HCT116 (cell line): ENCODE results near the gene HEPACAM2. TPM values are rescaled to one million over a fixed set of nuclear protein-coding genes. Genes with fewer than 3 reads are reported as not detected.

Source experiments
- ATAC-seq: fragments of 200-7000 bp; cut with Tn5 transposase; 2 replicates; pipeline ENCODE4 v1.9.1; 2020; ENCODE audit warnings: mild to moderate bottlenecking, moderate library complexity
- BruUV-seq: library from RNA; stranded (reverse); fragments of 400-500 nt; replicated peaks from 2 replicates; lab custom pipeline; 2021; lab: Mats Ljungman, UMichigan
- CTCF ChIA-PET: fragments of 300-600 bp; sonication (Branson Sonifier 250); formaldehyde crosslinking; loops from one replicate; lab custom pipeline; 2021; ENCODE audit warnings: antibody characterized with exemption; lab: Charles Lee
- POLR2A ChIA-PET: fragments of 300-600, 350-600 bp; sonication (Branson Sonifier 250); formaldehyde crosslinking; loops from one replicate; lab custom pipeline; 2021; ENCODE audit warnings: antibody characterized with exemption; lab: Charles Lee
- RAD21 ChIA-PET, 2 experiments: fragments of 300-600 bp; sonication (Branson Sonifier 250); formaldehyde crosslinking; loops; one replicate each; lab custom pipeline; 2023; ENCODE audit warnings: low total read pairs in 2 of 2; ENCODE audit not compliant: uncharacterized antibody in 2 of 2, unreplicated experiment in 2 of 2, low non-redundant PET in 1 of 2; lab: Charles Lee
- DNase-seq: peaks from one replicate; pipeline ENCODE4 v3.0.0-alpha.2; 2010; ENCODE audit warnings: low read depth, low spot score
- H2AFZ ChIP-seq: fragments of 200-600 bp; shearing (Covaris generic), sonication (generic); 2 replicates; pipeline ENCODE4 v1.6.1; 2017; ENCODE audit warnings: low read depth, mixed run types, mixed read lengths, antibody characterized with exemption, low read length; ENCODE audit not compliant: poor library complexity, severe bottlenecking
- H3K27ac ChIP-seq: 2 replicates; pipeline ENCODE4 v1.5.1; 2012; ENCODE audit warnings: low read depth, low read length
- H3K27me3 ChIP-seq: fragments of 200-600 bp; sonication (generic); 2 replicates; pipeline ENCODE4 v1.6.1; 2016; ENCODE audit warnings: mixed run types, low read length, mixed read lengths; ENCODE audit not compliant: insufficient read depth
- H3K36me3 ChIP-seq, 2 experiments: fragments of 200-500 bp in 1 of 2; fragments of 200-600 bp in 1 of 2; sonication (Bioruptor generic) in 1 of 2; sonication (generic) in 1 of 2; 2 replicates each; pipeline versions ENCODE4 v1.5.1 to v1.6.1; 2014 to 2016; ENCODE audit warnings: low read length in 2 of 2, inconsistent platforms in 1 of 2, mixed read lengths in 1 of 2, mixed run types in 1 of 2; ENCODE audit not compliant: insufficient read depth in 2 of 2, control insufficient read depth in 1 of 2
- H3K4me1 ChIP-seq, 2 experiments: fragments of 200-600 bp in 1 of 2; sonication (generic) in 1 of 2; 2 replicates each; pipeline versions ENCODE4 v1.5.1 to v1.6.1; 2012 to 2017; ENCODE audit warnings: low read length in 2 of 2, inconsistent platforms in 1 of 2, mild to moderate bottlenecking in 1 of 2, mixed read lengths in 1 of 2, mixed run types in 1 of 2, moderate library complexity in 1 of 2; ENCODE audit not compliant: insufficient read depth in 2 of 2, control insufficient read depth in 1 of 2
- H3K4me2 ChIP-seq: fragments of 200-600 bp; sonication (generic); 2 replicates; pipeline ENCODE4 v1.6.1; 2017; ENCODE audit warnings: mixed run types, low read length, mixed read lengths
- H3K4me3 ChIP-seq, 2 experiments: fragments of 200-600 bp in 1 of 2; sonication (generic) in 1 of 2; replicated peaks in 1 of 2; 2 replicates each; pipeline ENCODE4 v1.5.1; 2011 to 2016; ENCODE audit warnings: low read length in 2 of 2, control low read depth in 1 of 2, low read depth in 1 of 2, mild to moderate bottlenecking in 1 of 2, mixed read lengths in 1 of 2, mixed run types in 1 of 2
- H3K79me2 ChIP-seq: fragments of 200-600 bp; sonication (generic); 2 replicates; pipeline ENCODE4 v1.6.1; 2017; ENCODE audit warnings: mild to moderate bottlenecking, mixed run types, low read length, moderate library complexity, mixed read lengths; ENCODE audit not compliant: insufficient read depth
- H3K9ac ChIP-seq: fragments of 200-600 bp; sonication (generic); 2 replicates; pipeline ENCODE4 v1.6.1; 2016; ENCODE audit warnings: low read length, mixed read lengths
- H3K9me2 ChIP-seq: fragments of 200-600 bp; sonication (generic), shearing (Covaris generic); 2 replicates; pipeline ENCODE4 v1.6.1; 2017; ENCODE audit warnings: mixed run types, mild to moderate bottlenecking, moderate library complexity; ENCODE audit not compliant: insufficient read depth
- H3K9me3 ChIP-seq, 2 experiments: fragments of 200-500 bp in 1 of 2; fragments of 200-600 bp in 1 of 2; sonication (Bioruptor generic) in 1 of 2; sonication (generic) in 1 of 2; 2 replicates each; pipeline ENCODE4 v1.6.1; 2014 to 2017; ENCODE audit warnings: low read length in 2 of 2, mixed read lengths in 2 of 2, inconsistent platforms in 1 of 2, low read depth in 1 of 2, mild to moderate bottlenecking in 1 of 2, mixed run types in 1 of 2, moderate library complexity in 1 of 2; ENCODE audit not compliant: control insufficient read depth in 1 of 2, insufficient read depth in 1 of 2
- H4K20me1 ChIP-seq: fragments of 200-600 bp; sonication (generic), shearing (Covaris generic); 2 replicates; pipeline ENCODE4 v1.6.1; 2017; ENCODE audit warnings: mixed run types, mild to moderate bottlenecking, moderate library complexity; ENCODE audit not compliant: insufficient read depth
- ATF3 ChIP-seq: IDR thresholded peaks from 2 replicates; pipeline ENCODE4 v1.6.1; 2012
- CTCF ChIP-seq, 3 experiments: fragments of 200-600 bp in 1 of 3; sonication (generic) in 1 of 3; IDR thresholded peaks in 2 of 3; conservative IDR thresholded peaks in 1 of 3; 2 replicates each; pipeline ENCODE4 v1.5.1; 2012 to 2017; ENCODE audit warnings: low read depth in 2 of 3, low read length in 2 of 3, antibody characterized with exemption in 1 of 3, borderline replicate concordance in 1 of 3, control low read depth in 1 of 3, mild to moderate bottlenecking in 1 of 3, mixed read lengths in 1 of 3, mixed run types in 1 of 3, moderate library complexity in 1 of 3; ENCODE audit not compliant: insufficient read depth in 1 of 3
- EGR1 ChIP-seq: IDR thresholded peaks from 2 replicates; pipeline ENCODE4 v1.6.1; 2012; ENCODE audit warnings: low read depth
- ELF1 ChIP-seq: IDR thresholded peaks from 2 replicates; pipeline ENCODE4 v1.6.1; 2012; ENCODE audit warnings: low read depth, borderline replicate concordance
- EZH2 ChIP-seq: fragments of 200-600 bp; sonication (generic); IDR thresholded peaks from 2 replicates; pipeline ENCODE4 v1.6.1; 2017; ENCODE audit warnings: antibody characterized with exemption, mixed run types
- FOSL1 ChIP-seq: IDR thresholded peaks from 2 replicates; pipeline ENCODE4 v1.6.1; 2012; ENCODE audit warnings: low read depth
- MAX ChIP-seq: IDR thresholded peaks from 2 replicates; pipeline ENCODE4 v1.6.1; 2012
- POLR2A ChIP-seq: IDR thresholded peaks from 2 replicates; pipeline ENCODE4 v1.7.0; 2011; ENCODE audit warnings: borderline replicate concordance; ENCODE audit not compliant: insufficient read depth, insufficient read length; ENCODE audit errors: extremely low read depth
- SIN3A ChIP-seq: IDR thresholded peaks from 2 replicates; pipeline ENCODE4 v1.6.1; 2012; ENCODE audit warnings: low read depth
- SP1 ChIP-seq: IDR thresholded peaks from 2 replicates; pipeline ENCODE4 v1.6.1; 2012; ENCODE audit warnings: low read depth
- TCF7L2 ChIP-seq: IDR thresholded peaks from 2 replicates; pipeline ENCODE4 v1.7.0; 2011; ENCODE audit warnings: borderline replicate concordance, inconsistent platforms; ENCODE audit not compliant: insufficient read depth, insufficient read length; ENCODE audit errors: extremely low read depth
- YY1 ChIP-seq: IDR thresholded peaks from 2 replicates; pipeline ENCODE4 v1.6.1; 2011; ENCODE audit warnings: low read length, low read depth, moderate library complexity, mild to moderate bottlenecking; ENCODE audit not compliant: insufficient replicate concordance; ENCODE audit errors: extremely low read depth
- ZFX ChIP-seq: fragments of 450-650 bp; IDR thresholded peaks from 2 replicates; pipeline ENCODE4 v1.6.1; 2017
- ZNF274 ChIP-seq: fragments of 200-500 bp; sonication (Bioruptor generic); IDR thresholded peaks from 2 replicates; pipeline ENCODE4 v1.6.1; 2014; ENCODE audit warnings: mild to moderate bottlenecking, low read depth, low read length, inconsistent platforms
- intact Hi-C: fragments of 100-400 bp; cut with micrococcal nuclease; formaldehyde crosslinking; loops from 2 replicates; pipeline ENCODE4 v1.10.0; 2022
- total RNA-seq: library from RNA; stranded (reverse); gene quantifications from one replicate; pipeline ENCODE4 v1.2.1, GENCODE V29; 2021; ENCODE audit not compliant: unreplicated experiment

HEPACAM2 gene
- total RNA-seq, 1 experiment from 2014 or later: not detected

- no peaks in the 10 kb centered on the region for H3K79me2 ChIP-seq
- no peaks in the 10 kb centered on the region for H3K36me3 ChIP-seq
- no peaks in the 10 kb centered on the region for H4K20me1 ChIP-seq
- ChIA-PET RAD21 (no interaction called here), CTCF (no interaction called here), POLR2A (no interaction called here)
- H3K9me3 ChIP-seq: no peaks in the 10 kb centered on the region
- intact Hi-C loops: no loop called here
- no peak overlapping the region for H3K4me2 ChIP-seq
- DNase-seq: no peak
- no TSS peak for BruUV-seq
- H3K4me1 ChIP-seq: no peaks in the 10 kb centered on the region
- no peak overlapping the region for H3K9ac ChIP-seq
- ATAC-seq: no peak
- H2AFZ ChIP-seq: no peak overlapping the region
- no peak for TF ChIP-seq EZH2
- H3K4me3 ChIP-seq: no peak overlapping the region
- peaks cover 48% of the 10 kb centered on the region for H3K27me3 ChIP-seq
- H3K9me2 ChIP-seq: no peaks in the 10 kb centered on the region
- no peak overlapping the region for H3K27ac ChIP-seq
Measured at GRCh38 chr7:93188870-93189634, 37.2 kb downstream of the HEPACAM2 start.

GRCh38 chr7:93185303-93186027 is 40.8 kb downstream of the HEPACAM2 start:
- POLR2A ChIA-PET: no interaction called here
- Histone ChIP-seq H3K79me2 (no peaks in the 10 kb centered on the region), H3K27ac (no peak overlapping the region)
- DNase-seq: no peak
- no peak for TF ChIP-seq FOSL1
- TF ChIP-seq TCF7L2: no peak
- no peak for TF ChIP-seq ZFX
- TF ChIP-seq ZNF274: no peak
- no peak for TF ChIP-seq CTCF (IDR thresholded peaks at IDR 0.05 in 2 of 3, conservative IDR thresholded peaks at IDR 0.05 in 1 of 3; ENCODE audit: borderline replicate concordance in 1 of 3, insufficient read depth in 1 of 3, low read depth in 2 of 3, low read length in 2 of 3)
- TF ChIP-seq YY1: no peak
- TF ChIP-seq EGR1: no peak
- no peak for TF ChIP-seq SP1
- TF ChIP-seq ELF1: no peak
- TF ChIP-seq SIN3A: no peak
- TF ChIP-seq EZH2: no peak
- no peak for TF ChIP-seq MAX
- no peak for TF ChIP-seq POLR2A
- no peak for TF ChIP-seq ATF3
- TF ChIP-seq, all 23 proteins: peak for 0
- Histone ChIP-seq H3K9ac (no peak overlapping the region), H3K9me2 (no peaks in the 10 kb centered on the region), H3K4me3 (no peak overlapping the region), H4K20me1 (no peaks in the 10 kb centered on the region), H3K4me2 (no peak overlapping the region), H3K36me3 (no peaks in the 10 kb centered on the region), H3K4me1 (no peaks in the 10 kb centered on the region), H2AFZ (no peak overlapping the region), H3K9me3 (no peaks in the 10 kb centered on the region), H3K27me3 (peaks cover 23% of the 10 kb centered on the region; the same call in 1 of the 2 replicates)
- ChIA-PET CTCF (no interaction called here), RAD21 (no interaction called here)
- no TSS peak for BruUV-seq
- no peak for ATAC-seq
- intact Hi-C loops: no loop called here
